HG02943 (cell line): Measurements from ENCODE around the gene CUX1.

Source experiments
- ATAC-seq: cut with Tn5 transposase; IDR thresholded peaks from one replicate; pipeline ENCODE4 v1.9.1; 2021; ENCODE audit warnings: mild to moderate bottlenecking, low read depth, moderate library complexity; ENCODE audit not compliant: unreplicated experiment

Gene CUX1

DNA sequence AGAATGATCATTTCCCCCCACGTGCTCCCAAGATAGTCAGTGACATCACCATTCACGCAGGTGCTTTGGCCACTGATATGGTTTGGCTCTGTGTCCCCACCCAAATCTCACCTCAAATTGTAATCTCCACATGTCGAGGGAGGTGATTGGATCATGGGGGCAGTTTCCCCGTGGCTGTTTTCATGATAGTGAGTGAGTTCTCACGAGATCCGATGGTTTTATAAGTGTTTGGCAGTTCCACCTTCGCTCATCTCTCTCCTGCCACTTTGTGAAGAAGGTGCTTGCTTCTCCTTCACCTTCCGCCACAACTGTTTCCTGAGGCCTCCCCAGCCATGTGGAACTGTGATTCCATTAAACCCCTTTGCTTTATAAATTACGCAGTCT is 263.8 kb downstream of the CUX1 start:
- no peak for ATAC-seq

DNA sequence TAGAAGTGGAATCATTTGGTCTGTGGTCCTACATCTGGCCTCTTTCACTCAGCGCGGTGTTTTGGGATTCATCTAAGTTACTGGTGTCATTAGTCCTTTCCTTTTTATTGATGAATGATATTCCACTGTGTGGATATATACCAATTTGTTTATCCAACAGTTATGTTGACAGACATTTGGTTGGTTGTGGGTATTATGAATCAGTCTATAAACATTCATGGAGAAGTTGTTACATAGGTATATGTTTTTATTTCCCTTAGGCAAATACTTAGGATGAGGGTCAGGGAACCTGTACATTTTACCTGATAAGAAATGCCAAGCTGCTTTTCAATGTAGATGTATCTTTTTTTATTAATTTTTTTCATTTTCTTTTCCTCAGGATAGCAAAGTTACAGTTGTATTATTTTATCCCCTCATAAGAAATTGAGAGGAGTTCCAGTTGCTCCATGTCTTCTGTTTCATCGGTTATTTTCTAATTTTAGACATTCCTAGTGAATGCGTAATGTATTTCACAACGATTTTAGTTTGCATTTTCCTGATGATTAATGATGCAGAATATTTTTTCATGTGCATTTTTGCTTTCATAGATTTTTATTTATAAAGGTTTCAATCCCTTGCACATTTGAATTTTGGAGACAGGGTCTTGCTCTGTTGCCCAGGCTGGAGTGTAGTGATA is 265.4 kb downstream of the CUX1 start:
- no peak for ATAC-seq

DNA sequence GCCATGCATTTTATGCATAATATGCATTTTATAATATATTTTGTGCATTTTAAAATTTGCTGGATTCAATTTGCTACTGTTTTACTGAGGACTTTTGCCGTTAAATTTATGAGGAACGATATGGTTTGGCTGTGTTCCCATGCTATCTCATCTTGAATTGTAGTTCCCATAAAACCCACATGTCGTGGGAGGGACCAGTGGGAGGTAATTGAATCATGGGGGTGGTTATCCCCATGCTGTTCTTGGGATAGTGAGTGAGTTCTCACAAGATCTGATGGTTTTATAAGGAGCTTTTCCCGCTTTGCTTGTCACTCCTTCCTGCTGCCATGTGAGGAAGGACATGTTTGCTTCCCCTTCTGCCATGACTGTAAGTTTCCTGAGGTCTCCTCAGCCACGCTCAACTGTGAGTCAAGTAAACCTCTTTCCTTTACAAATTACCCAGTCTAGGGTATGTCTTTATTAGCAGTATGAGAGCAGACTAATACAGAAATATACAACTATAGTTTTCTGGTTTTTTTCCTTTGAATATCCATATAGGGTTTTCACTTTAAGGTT is 267.9 kb downstream of the CUX1 start:
- ATAC-seq: no peak

DNA sequence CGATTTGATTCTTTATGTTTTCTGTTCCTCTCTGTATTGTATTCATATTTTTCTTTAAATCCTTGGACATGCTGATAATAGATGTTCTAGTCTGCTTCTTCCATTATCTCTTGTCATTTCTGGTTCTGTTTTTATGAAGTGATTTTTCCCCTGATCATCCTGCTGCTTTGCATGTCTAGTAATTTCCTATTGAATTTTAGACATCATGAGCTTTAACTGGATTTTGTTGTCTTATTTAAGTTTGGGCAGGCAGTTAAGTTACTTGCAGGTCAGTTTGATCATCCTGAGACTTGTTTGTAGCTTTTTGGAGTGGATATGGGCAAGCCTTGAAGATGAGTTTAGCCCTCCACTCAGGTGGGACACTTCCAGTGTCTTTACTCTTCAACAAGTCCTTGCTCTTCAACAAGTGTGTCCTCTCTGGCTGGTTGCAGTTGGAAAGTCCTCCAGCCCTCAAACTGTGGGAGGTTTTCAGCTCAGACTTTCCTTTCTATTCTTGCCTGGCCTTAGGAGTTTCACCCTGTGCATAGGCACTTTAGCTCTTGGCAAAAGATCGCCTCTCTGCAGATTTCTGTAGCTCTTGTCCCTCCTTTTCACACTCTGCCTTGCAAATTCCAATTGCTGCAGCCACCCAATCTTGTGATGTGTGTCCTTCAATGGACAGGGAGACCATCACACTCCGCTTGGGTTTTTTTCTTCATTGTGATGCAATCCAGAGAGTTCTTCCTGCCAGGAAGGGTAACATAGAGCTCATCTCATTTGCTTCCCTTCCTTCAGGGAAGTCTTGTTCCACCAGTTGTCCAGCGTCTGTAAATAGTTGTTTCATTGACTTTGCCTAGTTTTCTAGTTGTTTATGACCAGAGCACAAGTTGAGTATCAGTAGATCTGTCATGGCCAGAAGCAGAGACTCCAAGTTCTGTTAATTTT is 272.0 kb downstream of the CUX1 start:
- no peak for ATAC-seq

DNA sequence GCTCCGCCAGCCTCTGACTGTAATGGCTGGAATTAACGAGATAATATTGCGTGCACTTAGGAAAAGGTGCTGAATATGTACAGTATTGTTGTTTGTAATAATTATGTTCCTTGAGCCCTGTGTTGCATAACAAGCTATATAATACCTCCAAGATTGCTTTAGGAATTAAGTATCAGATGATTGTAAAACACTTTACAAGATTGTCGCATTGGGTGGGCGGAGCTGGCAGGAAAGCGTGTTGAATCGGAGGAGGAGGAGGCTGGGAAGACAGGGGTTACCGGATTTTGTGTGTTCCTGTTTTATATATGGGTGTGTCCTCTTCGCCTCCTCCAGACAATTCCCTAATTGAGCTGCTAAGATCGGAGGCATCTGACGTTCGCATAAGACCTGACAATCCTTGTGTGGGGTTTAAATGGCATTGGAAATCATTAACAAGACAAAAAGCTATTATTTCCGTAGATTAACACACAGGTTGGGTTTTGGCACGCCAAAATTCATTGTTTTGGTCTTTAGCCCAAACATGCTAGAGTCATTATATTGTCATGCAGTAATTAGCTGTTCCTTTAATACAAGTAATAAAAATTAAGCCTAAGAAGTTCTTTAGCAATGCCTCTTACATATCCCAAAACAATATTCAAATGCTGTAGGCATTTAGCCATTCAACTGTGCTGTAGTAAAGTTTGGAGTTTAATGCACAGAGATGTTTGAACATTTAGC is 276.3 kb downstream of the CUX1 start:
- no peak for ATAC-seq

DNA sequence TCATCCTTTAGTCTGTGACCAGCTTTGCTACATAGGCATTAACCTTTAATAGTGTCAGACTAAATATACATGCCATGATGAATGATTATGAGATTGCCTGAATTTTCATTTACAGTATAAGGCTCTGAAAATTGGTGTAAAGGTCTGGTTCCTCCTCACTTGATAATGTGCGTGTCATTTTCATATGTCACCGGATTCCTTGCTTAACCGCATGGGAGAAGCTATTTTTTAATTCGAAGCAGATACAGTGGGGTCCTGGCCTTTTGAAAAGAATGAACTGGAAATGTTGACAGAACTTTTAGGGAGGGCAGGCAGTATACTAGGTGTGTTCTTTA is 276.9 kb downstream of the CUX1 start:
- ATAC-seq: no peak

DNA sequence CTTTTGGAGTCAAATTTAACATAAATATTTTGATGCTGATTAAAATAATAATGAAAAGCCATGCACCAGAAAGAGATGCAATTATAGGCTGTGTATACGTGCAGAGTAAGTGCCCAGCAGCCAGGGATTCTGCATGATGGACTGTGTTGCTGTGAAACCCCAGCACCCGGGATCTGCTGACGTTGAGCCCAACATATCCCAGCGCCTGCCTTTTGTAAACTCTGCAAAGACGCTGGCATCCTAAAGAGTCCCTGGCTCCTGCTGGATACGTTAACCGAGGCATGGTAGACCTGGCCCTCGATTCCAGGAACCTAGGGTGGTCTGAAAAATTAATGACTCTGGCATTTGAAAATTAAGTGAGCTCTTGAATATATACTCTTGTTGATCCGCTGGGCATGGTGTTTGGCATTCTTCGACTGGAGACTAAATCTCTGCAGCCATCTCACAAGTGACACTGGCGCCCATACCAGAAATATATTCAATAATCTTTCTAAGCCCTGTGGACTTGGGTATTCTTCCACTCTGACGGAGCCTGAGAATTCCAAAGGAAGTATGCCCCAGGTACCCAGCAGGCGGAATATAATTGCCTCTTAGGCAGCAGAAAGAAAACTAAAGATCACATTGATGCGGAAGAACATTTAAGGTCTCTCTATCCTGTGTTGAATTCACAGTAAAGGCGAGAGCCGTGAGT is 278.0 kb downstream of the CUX1 start:
- ATAC-seq: no peak

DNA sequence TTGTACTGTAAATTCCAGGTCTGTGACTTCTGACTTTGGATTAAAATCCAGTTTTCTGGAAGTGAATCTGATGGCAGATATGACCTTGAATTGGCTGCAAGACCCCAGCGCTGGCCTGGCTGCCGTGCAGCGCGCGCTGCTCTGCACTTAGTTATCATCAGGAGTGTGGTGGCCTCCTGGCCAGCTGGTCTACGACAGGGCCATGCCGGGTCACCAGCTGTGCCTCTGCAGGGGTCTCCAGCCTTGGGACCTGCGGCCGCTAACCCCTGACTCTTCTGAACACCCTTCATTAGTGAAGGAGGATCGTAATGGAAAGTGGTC is 278.5 kb downstream of the CUX1 start:
- ATAC-seq: no peak

DNA sequence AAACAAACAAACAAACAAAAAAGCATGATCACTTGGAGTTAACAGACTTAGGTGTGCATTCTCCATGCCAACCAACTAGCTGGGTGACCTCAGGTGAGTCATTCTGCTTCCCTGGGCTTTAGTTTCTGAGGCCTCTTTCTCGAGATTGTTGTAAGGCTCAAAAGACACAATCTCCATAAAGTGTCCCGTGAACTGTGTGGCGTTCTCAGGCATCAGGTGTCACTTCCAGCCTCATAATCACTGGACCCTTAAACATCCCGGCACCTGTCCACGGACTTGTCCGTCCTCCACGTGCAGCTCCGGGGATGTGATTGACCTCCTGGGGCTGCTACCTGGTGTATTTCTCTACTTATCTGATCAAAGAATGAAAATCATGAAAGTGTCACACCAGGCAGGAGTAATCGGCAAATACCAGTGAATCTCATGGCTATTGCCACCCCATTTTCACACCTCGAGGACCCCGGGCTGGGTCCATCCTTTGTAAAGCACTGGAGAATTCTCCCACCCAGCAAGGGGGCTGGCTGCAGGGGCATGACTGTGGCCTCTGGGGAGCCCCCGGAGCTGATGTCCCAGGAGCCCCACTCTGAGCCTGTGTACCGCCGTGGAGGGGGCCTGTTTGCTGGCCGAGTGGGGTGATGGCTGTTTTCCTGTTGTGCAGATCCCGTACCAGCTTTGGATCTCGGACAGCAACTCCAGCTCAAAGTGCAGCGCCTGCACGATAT is 279.4 kb downstream of the CUX1 start:
- no peak for ATAC-seq

DNA sequence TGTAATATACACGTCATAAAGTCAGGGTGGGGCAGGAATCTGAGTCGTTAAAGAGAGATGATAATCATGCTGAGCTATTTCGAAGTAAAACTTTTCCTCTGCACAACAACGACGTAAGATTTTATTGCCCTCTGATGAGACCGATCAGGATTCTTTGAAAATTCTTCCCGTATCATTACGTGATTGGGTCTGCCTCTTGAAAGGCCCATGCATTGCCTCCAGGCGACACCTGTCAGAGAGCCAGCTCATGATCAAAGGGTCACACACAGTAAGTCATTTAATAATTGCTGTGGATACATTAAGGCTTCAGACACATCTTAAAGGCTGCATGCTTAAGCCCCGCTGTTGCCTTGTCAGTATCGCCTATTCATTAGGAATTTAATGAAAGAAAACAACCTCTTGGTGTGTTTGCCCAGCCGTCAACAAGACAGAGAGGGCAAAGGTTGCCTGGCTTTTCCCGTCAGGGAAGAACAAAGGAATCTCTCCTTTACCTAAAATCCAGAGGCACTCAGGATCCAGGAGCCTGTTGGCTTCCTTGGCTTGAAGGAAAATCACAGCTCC is 280.3 kb downstream of the CUX1 start:
- no peak for ATAC-seq

DNA sequence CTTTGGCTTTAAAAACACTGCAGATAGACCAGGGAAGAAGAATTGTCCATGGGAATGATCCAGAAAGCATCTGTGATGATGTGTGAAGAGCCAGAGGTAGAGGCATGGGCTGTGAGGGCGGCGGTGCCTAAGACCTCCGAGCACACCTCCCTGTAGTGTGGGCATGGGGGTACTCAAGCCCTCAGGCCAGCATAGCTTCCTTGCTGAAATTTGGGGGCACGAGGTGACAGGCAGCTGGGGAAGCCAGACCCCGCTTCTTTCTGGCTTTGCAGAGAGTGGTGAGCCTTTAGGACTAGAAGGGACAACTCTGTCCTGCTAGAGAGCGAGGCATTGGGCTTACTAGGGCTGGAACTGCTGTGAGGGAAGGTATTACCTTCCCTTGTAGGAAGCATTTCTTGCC is 281.6 kb downstream of the CUX1 start:
- no peak for ATAC-seq

DNA sequence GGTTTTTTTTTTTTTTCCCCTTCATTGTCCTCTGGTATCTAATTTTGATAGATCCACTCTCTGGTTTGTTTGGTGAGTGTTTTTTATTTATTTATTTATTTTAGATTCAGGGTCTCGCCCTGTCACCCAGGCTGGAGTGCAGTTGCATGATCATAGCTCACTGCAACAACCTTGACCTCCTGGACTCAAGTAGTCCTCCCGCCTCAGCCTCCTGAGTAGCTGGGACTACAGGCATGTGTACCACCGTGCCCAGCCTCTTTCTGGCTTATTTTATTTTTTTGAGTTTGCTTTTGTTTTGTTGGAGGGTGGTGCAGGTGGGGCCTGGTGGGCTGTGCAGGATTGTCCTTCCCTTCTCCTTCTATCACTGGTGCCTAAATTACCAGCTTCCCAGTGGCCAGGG is 282.0 kb downstream of the CUX1 start:
- no peak for ATAC-seq

DNA sequence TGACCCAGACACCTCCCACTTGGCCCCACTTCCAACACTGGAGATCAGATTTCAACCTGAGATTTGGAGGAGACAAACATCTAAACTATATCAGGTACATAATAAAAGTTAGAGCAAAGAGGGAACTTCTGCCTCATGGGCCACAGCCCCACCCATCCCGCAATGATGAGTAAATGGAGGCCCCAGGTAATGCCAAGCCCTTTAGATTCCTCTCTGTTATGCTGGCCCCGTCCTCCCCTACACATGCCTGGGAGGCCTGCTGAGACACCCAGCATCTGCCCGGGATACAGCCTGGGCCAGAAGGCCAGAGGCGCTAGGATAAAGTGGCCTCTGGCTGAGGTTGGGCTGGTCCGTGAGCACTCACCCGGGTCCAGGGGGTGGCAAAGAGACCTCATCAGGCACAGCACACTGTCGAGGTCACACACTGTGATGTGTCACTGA is 283.7 kb downstream of the CUX1 start:
- ATAC-seq: no peak

DNA sequence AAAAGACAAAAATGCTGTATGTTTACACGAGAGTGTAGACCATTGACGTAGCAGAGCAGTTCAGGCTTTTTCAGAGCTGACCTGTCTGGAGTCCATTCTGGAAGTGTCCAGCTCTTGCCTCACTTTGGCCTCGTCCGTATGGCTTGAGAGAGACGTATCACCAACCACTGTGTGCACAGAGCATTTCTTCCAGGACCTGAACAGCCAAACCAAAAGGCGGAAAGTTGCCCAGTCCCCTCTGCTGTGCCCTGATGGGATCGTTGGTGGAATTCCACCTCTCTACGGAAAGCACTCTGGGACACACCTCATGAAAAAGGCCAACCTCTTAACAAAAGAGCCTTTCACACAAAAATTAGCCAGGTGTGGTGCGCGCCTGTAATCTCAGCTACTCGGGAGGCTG is 284.5 kb downstream of the CUX1 start:
- no peak for ATAC-seq

DNA sequence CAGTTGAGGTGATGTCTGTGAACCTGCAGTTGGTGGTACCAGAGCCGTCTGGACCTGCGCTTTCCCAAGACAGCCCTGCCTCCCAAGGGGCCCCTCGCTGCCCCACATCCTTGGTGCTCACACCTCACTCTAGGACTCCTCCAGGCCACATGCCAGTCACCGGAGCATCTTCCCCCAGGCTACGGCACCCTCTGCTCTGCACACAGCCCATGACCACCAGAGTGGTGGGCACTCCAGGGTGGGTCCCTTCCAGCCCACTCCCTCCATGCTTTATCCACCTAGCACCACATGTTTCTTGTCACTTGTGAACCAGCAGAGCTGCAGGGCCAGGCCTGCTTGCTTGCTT is 285.6 kb downstream of the CUX1 start:
- ATAC-seq: no peak

DNA sequence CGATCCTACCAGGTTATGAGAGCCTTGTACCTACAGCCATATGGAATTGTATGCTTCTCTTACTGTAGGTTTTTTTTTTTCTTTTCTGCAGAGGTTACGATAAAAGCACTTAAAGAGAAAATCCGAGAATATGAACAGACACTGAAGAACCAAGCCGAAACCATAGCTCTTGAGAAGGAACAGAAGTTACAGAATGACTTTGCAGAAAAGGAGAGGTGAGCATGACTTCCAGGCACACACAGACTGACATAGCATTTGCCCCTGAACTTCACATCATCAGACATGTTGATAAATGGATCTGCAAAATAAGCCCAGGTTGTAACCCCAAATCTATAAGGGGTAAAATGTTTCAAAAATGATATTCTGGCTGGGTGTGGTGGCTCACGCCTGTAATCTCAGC is 286.8 kb downstream of the CUX1 start:
- no peak for ATAC-seq

DNA sequence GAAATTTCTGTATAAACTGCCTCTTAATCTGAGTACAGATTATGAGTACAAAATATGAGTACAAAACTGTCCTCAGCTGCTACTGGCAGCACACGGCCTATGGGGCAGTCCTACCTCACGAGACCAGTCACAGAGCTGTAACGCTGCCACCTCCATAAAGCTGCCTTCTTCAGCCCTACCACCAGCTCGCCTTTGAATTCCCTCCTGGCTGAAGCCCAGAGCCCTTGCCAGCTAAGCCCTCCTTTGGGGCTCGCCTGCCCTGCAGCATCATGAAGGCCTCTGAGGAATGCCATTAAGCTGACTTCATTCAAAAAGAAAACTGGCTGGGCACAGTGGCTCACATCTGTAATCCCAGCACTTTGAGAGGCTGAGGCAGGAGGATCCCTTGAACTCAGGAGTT is 289.2 kb downstream of the CUX1 start:
- ATAC-seq: no peak

DNA sequence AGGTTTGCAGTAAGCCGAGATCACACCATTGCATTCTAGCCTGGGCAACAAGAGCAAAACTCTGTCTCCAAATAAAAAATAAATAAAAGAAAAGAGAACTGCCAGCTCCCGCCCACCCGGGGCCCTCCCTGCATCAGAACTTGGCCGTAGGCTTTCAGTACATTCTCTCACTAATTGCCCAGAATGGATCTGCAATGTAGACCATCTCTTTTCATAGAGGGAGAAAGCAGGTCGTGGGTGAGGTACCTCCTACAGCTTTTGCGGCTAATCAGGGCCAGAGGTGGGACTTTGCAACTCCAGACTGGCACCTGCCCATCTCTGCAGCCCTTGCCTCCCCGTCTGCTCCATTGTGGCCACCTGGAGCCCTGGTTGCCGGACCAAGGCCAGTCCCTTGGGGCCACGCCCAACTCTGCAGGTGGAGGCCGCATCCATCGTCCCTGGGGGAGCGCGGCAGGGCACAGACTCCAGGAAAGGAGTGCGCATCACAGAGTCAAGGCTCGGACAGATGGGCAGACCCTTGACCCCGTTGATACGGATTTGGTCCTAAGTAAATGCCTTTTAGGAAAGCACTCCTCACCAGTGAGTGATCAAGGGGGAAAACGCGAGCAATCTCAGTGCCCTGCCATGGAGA is 290.2 kb downstream of the CUX1 start:
- ATAC-seq: no peak
